GM18517 (cell line): Measurements from ENCODE around the gene FANCF.
A peak's percentile ranks its signal among the peaks of the same experiment; 100 is the strongest.
"Not testable (repeated sequence)": the region's sequence is repeated elsewhere in the genome, so short reads cannot be mapped to it uniquely, and the experiment has no call there.

Source experiments
- ATAC-seq: cut with Tn5 transposase; IDR thresholded peaks from one replicate; pipeline ENCODE4 v1.9.1; 2021; ENCODE audit warnings: mild to moderate bottlenecking, moderate library complexity; ENCODE audit not compliant: unreplicated experiment

The FANCF gene

GRCh38 chr11:22625448-22626287, at the start of gene FANCF:
FANCF (minus strand) TSS chr11:22625823; CDS start chr11:22625810, 13 bp downstream.
- peak; percentile 97 for ATAC-seq

GRCh38 chr11:22674470-22675439, 49.1 kb upstream of the FANCF start:
- ATAC-seq = no peak

GRCh38 chr11:22671751-22672150, 46.1 kb upstream of the FANCF start:
- ATAC-seq = no peak

GRCh38 chr11:22670830-22671229, 45.2 kb upstream of the FANCF start:
- peak; percentile 49 for ATAC-seq

GRCh38 chr11:22669368-22669767, 43.7 kb upstream of the FANCF start:
- no peak for ATAC-seq

GRCh38 chr11:22668005-22668796, 42.6 kb upstream of the FANCF start:
- ATAC-seq = no peak

GRCh38 chr11:22666688-22667439, 41.2 kb upstream of the FANCF start:
- ATAC-seq = peak; percentile 43

GRCh38 chr11:22666325-22666687, 40.7 kb upstream of the FANCF start, which contains the start of gene GAS2:
GAS2 (plus strand) TSS chr11:22666611; CDS start chr11:22674870, 8,259 bp downstream.
- ATAC-seq = peak; percentile 30

- no peak for ATAC-seq
Measured at GRCh38 chr11:22659783-22660182, 34.2 kb upstream of the FANCF start.

GRCh38 chr11:22657101-22657694, 31.6 kb upstream of the FANCF start:
- peak; percentile 95 for ATAC-seq

GRCh38 chr11:22656130-22656529, 30.5 kb upstream of the FANCF start:
- no peak for ATAC-seq

- ATAC-seq = not testable (repeated sequence)
Measured at GRCh38 chr11:22652346-22652745, 26.7 kb upstream of the FANCF start.

GRCh38 chr11:22641559-22641958, 15.9 kb upstream of the FANCF start:
- ATAC-seq = no peak

- ATAC-seq = no peak
Measured at GRCh38 chr11:22640862-22641261, 15.2 kb upstream of the FANCF start.

- no peak for ATAC-seq
Measured at GRCh38 chr11:22635689-22636088, 10.1 kb upstream of the FANCF start.

- no peak for ATAC-seq
Measured at GRCh38 chr11:22634897-22635629, 9.4 kb upstream of the FANCF start.

- no peak for ATAC-seq
Measured at GRCh38 chr11:22633354-22633902, 7.8 kb upstream of the FANCF start.

GRCh38 chr11:22627421-22627820, 1.8 kb upstream of the FANCF start:
- no peak for ATAC-seq
